Measurements from ENCODE around the gene SYCP1.
"Not testable (repeated sequence)": the region's sequence is repeated elsewhere in the genome, so short reads cannot be mapped to it uniquely, and the experiment has no call there.

DNA sequence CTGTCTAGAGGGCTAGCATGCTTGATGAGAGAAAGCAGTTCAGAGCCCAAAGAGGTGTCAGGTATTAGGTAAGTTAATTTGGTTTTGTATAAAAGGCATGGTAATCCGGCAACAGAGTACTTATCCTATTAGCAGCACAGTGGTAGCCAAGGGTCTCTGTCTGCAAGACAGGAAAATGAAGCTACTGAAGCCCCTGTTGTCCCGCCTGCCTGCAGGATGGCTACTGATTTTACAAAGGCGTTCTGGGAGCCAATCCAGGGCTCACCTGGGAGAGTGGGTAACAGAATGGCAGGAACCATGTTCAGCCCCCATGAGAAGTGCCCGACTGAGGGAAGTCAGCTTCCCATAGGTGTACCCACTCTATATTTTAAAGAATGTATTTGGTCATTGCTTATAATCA lies 61.1 kb downstream of the SYCP1 start:
- TF ChIP-seq POLR2A, POLR2AphosphoS5 (IDR thresholded peaks at IDR 0.05; ENCODE audit: low read depth, low read length): not testable (repeated sequence)

All from GM12892 (cell line).